H1 (cell line): Measurements from ENCODE around the gene CYP2C8.

Source experiments
- ASH2L ChIP-seq: fragments of 200-600, 300-600 bp; sonication (generic); IDR thresholded peaks from one replicate; pipeline ENCODE4 v1.7.1; 2017; ENCODE audit warnings: low read length
- CTCF ChIP-seq, 3 experiments: IDR thresholded peaks; 1 replicate in 2 of 3; 2 replicates in 1 of 3; pipeline versions ENCODE4 v1.5.1 to v1.6.1; 2011; ENCODE audit warnings: low read length in 3 of 3, mild to moderate bottlenecking in 3 of 3, inconsistent platforms in 2 of 3, low read depth in 1 of 3, moderate library complexity in 1 of 3; ENCODE audit not compliant: insufficient read depth in 1 of 3; ENCODE audit errors: control extremely low read depth in 1 of 3
- EZH2 ChIP-seq: fragments of 200-600 bp; sonication (generic); IDR thresholded peaks from 2 replicates; pipeline ENCODE4 v1.7.1; 2012; ENCODE audit warnings: low read depth, mild to moderate bottlenecking, moderate library complexity, low read length, inconsistent platforms; ENCODE audit not compliant: severe bottlenecking
- GTF2F1 ChIP-seq: IDR thresholded peaks from 2 replicates; pipeline ENCODE4 v1.6.1; 2012; ENCODE audit warnings: low read depth, low read length, improper control_type of control experiment, borderline replicate concordance
- NANOG ChIP-seq: IDR thresholded peaks from 2 replicates; pipeline ENCODE4 v1.6.1; 2011; ENCODE audit warnings: low read length, low read depth, mild to moderate bottlenecking, inconsistent platforms; ENCODE audit not compliant: insufficient read depth, poor library complexity, severe bottlenecking
- POLR2A ChIP-seq, 2 experiments: IDR thresholded peaks; 1 replicate in 1 of 2; 2 replicates in 1 of 2; pipeline ENCODE4 v1.6.1; 2011; ENCODE audit warnings: low read depth in 2 of 2, low read length in 2 of 2, mild to moderate bottlenecking in 2 of 2; ENCODE audit errors: control extremely low read depth in 1 of 2
- RAD21 ChIP-seq, 2 experiments: IDR thresholded peaks in 1 of 2; conservative IDR thresholded peaks in 1 of 2; 2 replicates each; pipeline ENCODE4 v1.6.1; 2011; ENCODE audit warnings: low read depth in 2 of 2, low read length in 2 of 2, improper control_type of control experiment in 1 of 2, inconsistent platforms in 1 of 2, mild to moderate bottlenecking in 1 of 2, moderate library complexity in 1 of 2
- TAF1 ChIP-seq: IDR thresholded peaks from 2 replicates; pipeline ENCODE4 v1.6.1; 2011; ENCODE audit warnings: mild to moderate bottlenecking, low read depth, low read length
- TAF7 ChIP-seq: optimal IDR thresholded peaks from 2 replicates; pipeline ENCODE3; 2011; ENCODE audit warnings: low read depth, mild to moderate bottlenecking, inconsistent platforms, low read length, moderate library complexity, borderline replicate concordance
- ZNF274 ChIP-seq: IDR thresholded peaks from 2 replicates; pipeline ENCODE4 v1.7.0; 2012; ENCODE audit warnings: low read length, borderline replicate concordance; ENCODE audit errors: extremely low read depth

- TF ChIP-seq EZH2 (no peak), CTCF (IDR thresholded peaks at IDR 0.05; ENCODE audit: control extremely low read depth in 1 of 3, insufficient read depth in 1 of 3, low read depth in 1 of 3, low read length in 3 of 3) (no peak), TAF1 (no peak), POLR2A (IDR thresholded peaks at IDR 0.05; ENCODE audit: control extremely low read depth in 1 of 2, low read depth in 2 of 2, low read length in 2 of 2) (no peak), TAF7 (no peak), ZNF274 (no peak), ASH2L (no peak), NANOG (no peak), RAD21 (IDR thresholded peaks at IDR 0.05 in 1 of 2, conservative IDR thresholded peaks at IDR 0.05 in 1 of 2; ENCODE audit: low read depth in 2 of 2, low read length in 2 of 2) (no peak), GTF2F1 (no peak)
Measured at GRCh38 chr10:95071107-95071660, 1.9 kb upstream of the CYP2C8 start.
